GM20431 (cell line): ENCODE measurements around the gene TBC1D14.

Experiments used
- in situ Hi-C: fragments of 300-500 bp; cut with MseI, MboI; formaldehyde crosslinking; loops from one replicate; pipeline ENCODE4 v1.15.0; 2020; ENCODE audit warnings: low sequenced_read_pairs; ENCODE audit not compliant: unreplicated experiment

TBC1D14 gene

DNA sequence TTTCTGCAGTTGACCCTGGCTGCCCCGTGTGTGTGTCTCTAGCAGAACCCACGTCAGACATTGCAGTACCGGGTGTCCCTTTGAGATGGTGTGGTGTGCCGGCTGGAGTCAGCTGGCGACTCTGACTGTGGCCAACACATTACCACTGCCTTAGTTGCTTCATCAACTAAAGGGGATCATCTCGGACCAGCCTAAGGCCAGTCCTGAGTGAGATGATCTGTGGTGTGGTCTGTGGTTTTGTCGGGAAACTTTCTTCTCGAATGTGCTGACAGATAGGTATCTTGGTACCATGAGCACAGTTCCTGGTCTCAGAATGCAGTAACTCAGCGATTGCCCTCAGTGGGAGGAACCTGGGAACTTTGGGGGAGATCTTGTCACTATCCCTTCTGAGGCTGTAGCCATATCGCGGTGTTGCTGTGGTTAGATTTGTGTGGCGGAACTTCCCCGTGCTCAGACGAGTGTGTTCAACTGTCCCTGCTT lies 15.8 kb downstream of the TBC1D14 start:
- in situ Hi-C loops = no loop called here

GRCh38 chr4:6926081-6926480 lies 16.5 kb downstream of the TBC1D14 start:
- in situ Hi-C loops = no loop called here

GRCh38 chr4:6926681-6927478 lies 17.3 kb downstream of the TBC1D14 start:
- in situ Hi-C loops = no loop called here

GRCh38 chr4:6928081-6928480 lies 18.5 kb downstream of the TBC1D14 start:
- in situ Hi-C loops = no loop called here

DNA sequence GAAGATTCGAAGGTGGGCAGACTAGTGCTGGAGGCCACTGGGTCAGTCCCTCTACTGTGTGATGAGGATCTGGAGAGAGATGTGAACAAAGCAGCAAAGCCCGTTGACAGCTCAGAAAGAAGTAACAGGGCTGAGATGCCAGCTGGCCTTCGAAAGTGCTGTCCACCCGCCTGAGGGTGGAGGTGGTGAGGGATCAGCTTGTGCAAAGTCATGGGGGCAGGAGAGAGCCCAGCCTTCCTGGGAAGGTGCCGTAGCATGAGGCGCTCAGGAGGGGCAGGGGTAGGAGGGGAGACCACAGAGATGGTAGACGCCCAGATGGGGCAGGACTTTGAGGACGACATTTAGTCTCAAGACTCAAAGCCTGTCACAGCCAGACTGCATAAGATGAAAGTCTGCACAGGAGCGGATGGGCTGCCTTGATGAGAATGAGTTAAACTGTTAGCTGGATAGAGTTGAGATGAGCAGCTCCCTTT lies 19.7 kb downstream of the TBC1D14 start:
- in situ Hi-C loops = no loop called here

DNA sequence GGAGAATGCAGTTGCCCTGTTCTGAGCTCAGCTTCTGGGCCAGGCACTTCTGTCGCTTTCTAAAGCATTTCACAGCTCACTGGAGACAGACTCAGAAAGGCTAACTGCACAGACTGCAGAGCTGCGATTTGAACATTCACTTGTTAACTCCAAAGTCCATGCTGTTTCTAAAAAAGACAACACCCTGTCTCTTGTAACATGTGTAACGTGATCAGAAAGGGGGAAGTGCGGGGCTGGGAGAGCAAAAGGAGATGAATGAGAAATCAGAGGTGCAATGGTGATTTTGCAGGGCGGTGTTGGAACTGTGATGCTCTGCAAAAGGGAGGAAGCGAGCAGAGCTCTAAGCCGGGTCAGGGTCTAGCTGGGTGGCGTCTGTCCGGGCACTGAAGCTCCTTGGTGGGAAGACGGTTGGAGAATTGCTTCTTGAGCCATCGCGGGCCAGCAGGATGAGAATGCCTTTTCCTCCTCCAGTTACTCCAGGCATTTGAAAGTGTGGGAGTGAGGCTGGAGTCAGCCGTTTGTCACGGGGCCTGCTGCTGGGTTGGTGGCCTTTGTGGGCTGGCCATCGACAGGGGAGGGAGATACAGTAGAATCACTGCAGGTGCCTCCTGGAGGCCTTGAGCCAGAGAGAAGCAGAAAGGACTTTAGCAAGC lies 20.3 kb downstream of the TBC1D14 start:
- in situ Hi-C loops = no loop called here

DNA sequence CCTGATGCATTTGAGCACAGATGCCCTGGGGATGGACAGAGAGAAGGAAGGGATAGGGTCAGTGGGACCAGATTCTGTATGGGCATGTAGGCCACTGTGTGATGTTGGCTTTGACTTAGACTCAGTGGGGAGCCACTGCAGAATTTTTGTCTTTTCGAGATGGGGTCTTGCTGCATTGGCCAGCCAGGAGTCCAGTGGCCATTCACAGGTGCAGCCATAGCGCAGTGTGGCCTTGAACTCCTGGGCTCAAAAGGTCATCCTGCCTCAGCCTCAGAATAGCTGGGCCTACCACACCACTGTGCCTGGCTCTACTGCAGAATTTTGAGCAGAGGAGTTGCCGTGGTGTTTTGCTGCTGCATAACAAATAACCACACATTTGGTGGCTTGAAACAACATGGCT lies 22.8 kb downstream of the TBC1D14 start:
- in situ Hi-C loops = no loop called here

GRCh38 chr4:6932918-6933317 lies 23.3 kb downstream of the TBC1D14 start:
- in situ Hi-C loops = no loop called here

DNA sequence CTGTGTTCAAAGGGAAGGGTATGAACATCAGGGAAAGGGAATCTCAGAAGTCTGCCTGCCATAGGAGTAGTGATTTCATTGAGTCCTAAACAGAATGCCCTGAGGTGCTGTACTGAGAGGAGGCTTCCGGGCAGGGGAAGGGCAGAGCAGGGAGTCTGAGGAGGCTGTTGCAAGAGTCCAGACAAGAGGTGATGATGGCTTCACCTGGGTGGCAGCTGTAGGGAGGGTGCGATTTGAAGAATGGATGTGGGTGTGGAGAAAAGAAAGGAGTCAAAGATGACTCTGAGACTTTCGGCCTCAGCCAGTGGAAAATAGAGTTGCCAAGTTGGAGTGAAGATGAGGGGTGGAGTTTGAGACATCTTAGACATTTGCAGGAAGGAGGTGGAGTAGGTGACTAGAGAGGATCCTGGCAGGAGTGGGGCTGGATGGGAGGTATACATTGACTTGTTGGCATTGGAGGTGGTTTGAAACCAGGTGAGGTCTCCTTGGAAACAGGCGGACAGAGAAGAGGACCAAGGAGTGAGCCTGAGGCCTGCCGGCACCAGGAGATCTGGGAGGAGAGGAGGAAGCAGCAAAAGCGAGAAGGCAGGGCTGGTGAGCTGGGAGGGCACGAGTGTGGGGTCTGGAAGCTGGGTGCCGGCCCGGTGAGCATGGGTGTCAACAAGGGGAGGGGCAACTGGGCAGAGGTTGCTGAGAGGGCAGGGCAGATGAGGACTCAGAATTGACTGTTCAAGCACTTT lies 24.2 kb downstream of the TBC1D14 start:
- in situ Hi-C loops = no loop called here

- in situ Hi-C loops = no loop called here
Measured at GRCh38 chr4:6935965-6936364, 26.3 kb downstream of the TBC1D14 start.

GRCh38 chr4:6937201-6937600 lies 27.6 kb downstream of the TBC1D14 start:
- in situ Hi-C loops = no loop called here

- in situ Hi-C loops = no loop called here
Measured at GRCh38 chr4:6937754-6938153, 28.1 kb downstream of the TBC1D14 start.

GRCh38 chr4:6938237-6938636 lies 28.6 kb downstream of the TBC1D14 start:
- in situ Hi-C loops = no loop called here

DNA sequence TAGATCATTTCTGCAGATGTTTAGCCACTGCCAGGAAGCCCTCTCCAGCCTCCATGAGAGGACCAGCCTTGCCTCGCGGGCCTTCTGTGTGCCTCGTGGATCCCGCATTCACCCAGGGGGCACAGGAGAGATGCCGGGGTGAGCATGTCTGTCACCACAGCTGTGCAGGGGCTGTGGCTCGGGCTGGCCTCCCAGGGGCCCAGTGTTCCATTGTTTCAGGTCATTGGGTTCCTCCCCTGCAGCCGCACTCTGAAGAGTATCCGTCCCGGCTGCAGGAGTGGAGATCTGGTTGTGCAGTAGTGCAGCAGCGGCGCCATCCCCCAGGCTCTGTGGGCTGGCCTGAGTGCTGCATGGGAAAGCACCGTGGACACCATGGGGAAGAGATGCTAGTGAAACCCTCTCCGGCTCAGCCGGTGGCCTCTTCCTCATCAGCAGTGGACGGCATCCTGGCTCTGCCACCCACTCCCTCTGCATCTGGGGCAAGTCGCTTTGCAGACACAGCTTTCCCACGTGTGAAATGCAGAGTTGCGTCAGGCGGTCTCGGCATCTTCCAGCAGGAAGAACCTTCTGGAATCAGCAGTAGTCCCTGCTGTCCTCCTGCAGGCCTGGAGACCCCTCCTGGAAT lies 29.1 kb downstream of the TBC1D14 start:
- in situ Hi-C loops = no loop called here

DNA sequence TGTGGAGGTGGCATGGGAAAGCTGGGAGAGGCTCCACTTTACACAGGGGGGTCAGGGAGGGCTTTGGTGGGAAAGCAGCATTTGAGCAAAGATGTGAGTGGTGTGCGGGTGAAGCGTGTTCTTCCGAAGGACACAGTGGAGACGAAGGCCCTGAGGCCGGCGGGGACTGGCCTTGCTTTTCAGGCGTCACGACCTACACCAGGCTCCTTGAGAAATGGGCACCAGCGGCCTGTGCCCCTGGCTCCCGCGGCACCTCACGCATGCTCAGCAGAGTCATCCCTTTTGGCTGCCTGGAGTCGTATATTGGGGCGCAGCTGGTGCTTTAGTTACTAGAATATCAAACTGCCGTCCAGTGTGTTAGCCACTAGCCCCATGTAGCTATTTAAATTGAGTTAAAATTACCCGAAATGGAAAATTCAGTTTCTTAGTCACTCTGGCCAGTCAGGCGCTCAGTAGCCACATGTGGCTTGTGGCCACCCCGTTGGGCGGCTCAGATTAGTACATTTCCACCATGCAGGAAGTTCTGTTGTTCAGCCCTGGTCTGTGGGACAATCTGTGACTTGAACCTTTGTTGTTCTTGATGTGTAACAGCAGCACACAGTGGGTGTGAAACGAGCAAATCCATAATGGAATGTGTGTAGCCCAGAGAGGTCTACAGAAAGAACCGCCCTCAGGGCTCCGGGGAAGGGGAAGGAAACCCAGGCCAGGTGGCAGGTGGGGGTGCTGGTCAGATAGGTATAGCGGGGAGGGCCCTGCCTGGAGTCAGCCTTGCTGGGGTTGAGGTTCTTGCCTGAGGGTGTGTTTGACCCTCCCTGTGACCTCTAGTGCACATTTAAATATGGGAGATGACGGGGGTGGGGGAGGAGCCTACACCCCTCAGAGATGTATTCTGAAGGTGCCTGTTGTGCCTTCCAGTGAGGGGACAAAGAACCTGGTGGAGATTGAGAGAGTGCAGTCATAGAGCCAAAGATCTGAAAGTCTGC lies 30.4 kb downstream of the TBC1D14 start:
- in situ Hi-C loops = no loop called here

DNA sequence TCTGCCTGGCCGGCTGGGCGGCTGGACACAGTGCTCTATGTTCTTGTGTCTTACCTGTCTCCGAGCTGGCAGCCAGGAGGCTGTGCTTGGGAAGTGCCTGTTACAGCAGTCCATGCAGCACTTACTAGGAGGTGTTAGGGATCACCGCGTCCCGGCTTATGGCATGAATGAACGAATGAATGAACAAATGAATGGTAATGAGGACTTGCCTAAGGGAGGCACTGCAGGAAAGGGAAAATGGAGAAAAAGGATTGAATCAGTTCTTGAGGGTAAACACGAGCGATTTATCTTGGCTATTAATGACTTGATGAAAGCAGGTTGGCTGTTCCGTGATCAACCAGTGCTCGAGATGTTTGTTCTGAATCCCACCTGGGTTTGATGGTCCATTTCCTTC lies 31.1 kb downstream of the TBC1D14 start:
- in situ Hi-C loops = no loop called here

GRCh38 chr4:6941796-6942195 lies 32.2 kb downstream of the TBC1D14 start:
- in situ Hi-C loops = no loop called here

- in situ Hi-C loops = no loop called here
Measured at GRCh38 chr4:6942238-6942800, 32.7 kb downstream of the TBC1D14 start.
